Medulla oblongata (tissue), 1 donor: ENCODE results near the gene ZNF536.
"Not testable (repeated sequence)": the region's sequence is repeated elsewhere in the genome, so short reads cannot be mapped to it uniquely, and the experiment has no call there.

Experiments used
- DNase-seq: peaks from one replicate; pipeline ENCODE4 v3.0.0-alpha.2; 2015; ENCODE audit errors: extremely low spot score

Gene ZNF536

GRCh38 chr19:30341611-30342201 lies 30.5 kb upstream of the ZNF536 start:
- no peak for DNase-seq

GRCh38 chr19:30342901-30343300 lies 29.3 kb upstream of the ZNF536 start:
- no peak for DNase-seq

DNA sequence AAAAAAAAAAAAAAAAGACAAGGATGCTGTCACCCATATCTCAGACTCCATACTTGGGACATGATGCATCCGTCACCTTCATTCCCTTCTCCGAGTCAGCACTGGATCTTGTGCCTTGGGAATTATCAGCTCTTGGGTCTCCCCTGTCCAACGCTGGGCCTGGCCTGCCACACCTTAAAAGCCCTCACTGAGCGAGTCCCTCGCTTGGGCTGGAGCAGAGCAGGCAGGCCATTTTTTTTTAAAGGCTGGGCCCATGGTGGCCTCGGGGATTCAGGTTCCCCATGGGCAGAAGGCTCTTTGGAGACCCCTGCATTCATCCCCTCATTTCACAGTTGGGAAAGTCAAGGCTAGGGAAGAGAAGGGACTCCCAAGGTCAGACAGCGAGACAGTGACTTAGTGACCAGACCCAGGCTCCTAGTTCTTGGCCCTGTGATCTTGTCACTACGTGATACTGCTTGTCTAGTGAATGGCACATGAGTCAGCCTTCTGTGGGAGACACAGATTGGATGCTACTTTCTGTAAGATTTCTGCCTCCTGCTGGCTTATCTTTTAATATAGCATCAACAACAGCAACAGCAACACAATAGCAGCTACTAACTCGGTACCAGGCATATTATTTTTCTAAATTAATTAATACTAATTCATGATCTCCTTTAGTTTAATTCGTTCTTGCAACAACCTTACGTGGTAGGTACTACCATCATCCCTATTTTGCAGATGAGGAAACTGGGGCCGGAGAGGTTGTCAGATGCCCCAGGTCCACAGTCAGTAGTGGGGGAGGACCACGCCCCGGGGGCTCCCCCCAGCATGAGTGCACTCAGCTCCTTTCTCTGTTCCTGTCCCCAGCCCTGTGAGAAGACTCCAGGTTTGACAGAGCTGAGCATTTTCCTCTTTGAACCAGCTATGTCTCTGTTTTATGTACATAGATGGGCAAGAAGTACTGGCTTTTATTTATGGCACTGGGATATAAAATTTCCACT lies 27.4 kb upstream of the ZNF536 start:
- peak; percentile 75 for DNase-seq

DNA sequence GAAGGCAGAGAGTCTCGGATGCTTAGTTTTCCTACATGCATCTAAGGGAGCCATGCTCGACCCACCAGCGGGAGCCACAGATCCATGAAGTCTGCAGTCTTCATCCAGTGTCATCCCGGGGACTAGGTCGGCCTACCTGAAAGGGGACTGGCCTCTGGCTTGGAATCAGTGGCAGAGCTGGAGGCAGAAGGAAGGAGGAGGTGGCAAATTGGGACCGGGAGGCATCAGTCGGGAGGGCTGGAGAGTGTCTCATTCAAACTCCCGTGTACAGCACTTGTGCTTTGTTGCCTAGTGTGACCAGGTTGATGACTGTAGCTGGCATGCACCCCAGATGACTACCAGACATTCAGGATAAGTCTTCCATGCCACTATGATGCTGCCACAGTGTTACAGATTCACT lies 26.5 kb upstream of the ZNF536 start:
- no peak for DNase-seq

DNA sequence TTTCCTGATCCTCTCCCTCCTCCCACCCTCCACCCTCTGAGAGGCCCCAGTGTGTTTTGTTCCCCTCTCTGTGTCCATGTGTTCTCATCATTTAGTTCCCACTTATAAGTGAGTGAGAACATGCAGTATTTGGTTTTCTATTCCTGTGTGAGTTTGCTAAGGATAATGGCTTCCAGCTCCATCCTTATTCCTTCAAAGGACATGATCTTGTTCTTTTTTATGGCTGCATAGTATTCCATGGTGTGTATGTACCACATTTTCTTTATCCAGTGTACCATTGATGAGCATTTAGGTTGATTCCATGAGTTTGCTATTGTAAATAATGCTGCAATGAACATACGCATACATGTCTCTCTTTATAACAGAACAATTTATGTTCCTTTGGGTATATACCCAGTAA lies 25.7 kb upstream of the ZNF536 start:
- not testable (repeated sequence) for DNase-seq

DNA sequence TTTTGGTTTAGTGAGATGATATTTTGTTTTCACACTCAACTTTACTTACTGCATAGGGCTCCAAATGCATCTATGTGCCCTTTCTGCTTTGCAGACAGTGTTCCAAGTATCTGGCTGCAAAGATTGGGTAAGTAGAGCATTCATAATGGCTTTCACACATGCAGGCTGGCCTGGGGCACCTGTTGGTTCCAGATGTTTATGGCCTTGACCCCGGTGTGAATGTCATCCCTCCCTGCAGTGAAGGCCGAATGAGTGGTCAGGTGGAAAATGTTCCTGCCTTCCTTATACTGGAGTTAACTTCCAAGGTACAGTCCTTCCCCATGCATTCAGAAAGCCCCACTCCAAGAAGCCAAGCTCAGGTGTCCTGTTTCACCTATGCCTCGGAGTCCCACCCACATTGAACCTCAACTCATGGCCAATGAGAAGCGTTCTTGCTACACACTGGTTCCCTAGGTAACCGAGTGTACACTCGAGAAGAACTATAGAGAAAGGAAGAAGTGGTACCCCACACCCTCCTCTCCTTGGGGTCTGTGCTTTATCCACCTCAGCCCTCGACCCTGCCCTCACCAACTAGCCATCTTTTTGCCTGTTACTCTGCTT lies 23.0 kb upstream of the ZNF536 start:
- no peak for DNase-seq

- DNase-seq: no peak
Observed at GRCh38 chr19:30350692-30351663, 21.2 kb upstream of the ZNF536 start.

GRCh38 chr19:30351774-30352173 lies 20.4 kb upstream of the ZNF536 start:
- no peak for DNase-seq

GRCh38 chr19:30353394-30353945 lies 18.7 kb upstream of the ZNF536 start:
- no peak for DNase-seq

GRCh38 chr19:30355586-30355985 lies 16.6 kb upstream of the ZNF536 start:
- DNase-seq: no peak

GRCh38 chr19:30356951-30357579 lies 15.1 kb upstream of the ZNF536 start:
- DNase-seq: no peak

- DNase-seq: no peak
Observed at GRCh38 chr19:30357580-30357954, 14.6 kb upstream of the ZNF536 start.

DNA sequence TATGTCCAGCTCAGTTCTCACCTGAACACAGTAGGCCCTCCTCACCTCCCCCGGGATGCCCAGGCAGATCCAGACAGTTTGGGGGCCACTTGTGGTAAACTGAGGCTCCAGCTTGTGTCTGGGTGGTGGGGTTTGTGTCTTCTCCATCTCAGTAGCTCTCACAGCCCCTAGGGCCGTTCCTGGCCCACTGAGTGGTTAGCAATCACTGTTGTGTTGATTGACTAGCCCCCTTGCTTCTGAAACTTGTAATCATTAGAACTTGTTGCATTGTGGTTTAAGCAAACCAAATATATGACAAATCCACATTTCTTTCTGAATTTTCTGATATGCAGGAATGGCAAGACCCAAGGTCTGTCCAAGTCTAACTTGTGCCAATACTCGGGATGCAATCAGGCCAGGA lies 13.9 kb upstream of the ZNF536 start:
- no peak for DNase-seq

DNA sequence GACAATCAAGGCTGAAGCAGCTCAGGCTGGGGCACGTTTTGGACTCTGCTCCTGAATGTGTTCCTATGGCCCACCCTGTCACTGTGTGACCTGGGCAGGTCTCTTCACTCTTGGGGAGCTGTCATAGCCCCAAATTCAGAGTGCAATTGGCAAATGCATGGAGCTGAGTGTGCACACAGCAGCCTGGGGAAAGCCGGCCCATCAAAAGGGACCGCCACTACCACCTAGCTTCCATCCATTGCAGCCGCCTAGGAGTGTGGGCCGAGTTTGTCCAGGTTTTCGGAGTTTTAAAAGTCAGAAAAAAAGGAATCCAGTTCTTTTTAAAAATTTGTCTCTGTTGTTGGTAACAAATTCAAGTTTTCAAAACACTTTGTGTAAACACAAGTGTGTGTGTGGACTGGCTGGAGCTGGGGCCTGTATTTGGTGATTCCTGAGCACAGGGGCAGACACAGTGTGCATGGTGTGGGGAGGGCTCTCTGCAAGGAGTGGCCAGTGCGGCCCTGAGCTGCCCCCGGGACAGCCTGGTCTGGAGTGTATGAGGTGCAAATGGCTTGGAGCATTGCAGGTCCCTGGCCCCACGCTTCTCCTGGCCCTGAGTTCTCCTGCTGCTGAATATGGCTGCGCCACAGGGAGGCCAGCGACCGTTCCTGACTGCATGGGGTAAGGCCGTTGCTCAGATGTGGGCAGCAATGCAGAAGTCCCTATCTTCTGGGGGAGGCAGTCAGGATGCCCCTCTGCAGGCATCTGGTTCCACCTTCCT lies 13.2 kb upstream of the ZNF536 start:
- no peak for DNase-seq

- DNase-seq: no peak
Observed at GRCh38 chr19:30359936-30360335, 12.2 kb upstream of the ZNF536 start.

DNA sequence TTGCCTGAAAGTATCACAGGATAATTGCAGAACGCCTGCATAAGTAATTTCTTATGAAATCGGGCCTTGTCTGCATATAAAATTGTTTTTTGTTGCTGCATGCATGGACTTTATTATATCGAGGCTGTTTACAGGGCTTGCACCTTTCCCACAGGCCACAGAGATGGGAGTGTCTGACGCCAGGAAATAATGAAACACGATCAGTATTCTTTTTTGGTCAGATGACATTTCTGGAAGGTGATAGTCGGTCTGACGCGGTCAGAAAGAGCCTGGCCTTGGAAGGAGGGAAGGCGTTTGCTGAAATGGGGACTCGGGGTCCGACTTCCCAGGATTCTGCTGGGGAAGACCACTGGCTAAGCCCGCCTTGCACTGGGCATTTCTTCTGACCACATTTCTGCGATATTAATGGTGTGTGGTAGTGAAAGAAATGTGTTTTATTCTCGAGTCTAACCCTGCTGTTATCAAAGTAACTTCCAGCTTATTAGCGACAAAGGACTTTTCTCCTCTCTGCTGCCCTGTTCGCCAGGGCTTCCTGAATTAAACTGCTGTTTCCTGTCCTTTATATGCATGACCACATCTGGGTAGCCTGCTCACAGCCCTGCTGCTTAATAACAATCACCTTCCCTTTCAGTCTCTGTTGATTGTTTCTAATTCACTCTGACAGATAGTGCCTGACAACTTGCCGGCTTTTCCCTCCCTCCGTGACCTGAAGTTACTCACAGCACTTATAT lies 11.6 kb upstream of the ZNF536 start:
- DNase-seq: peak; percentile 57

DNA sequence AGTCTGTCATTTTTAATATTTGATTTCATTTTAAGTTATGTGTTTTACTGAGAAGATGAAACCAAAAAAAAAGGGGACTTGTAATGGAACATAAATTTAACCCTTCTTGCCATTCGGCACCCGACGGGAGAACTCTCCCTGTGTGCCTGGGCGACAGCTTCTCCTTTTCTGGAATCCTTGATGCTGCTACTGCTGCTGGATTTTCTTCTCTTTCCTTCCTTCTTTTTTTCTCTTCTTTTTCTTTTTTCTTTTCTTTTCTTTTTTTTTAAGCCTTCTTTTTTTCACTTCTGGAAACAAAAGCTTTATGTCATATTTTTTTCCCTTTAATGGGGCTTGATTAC lies 11.1 kb upstream of the ZNF536 start:
- DNase-seq: no peak

- DNase-seq: peak; percentile 66
Observed at GRCh38 chr19:30361721-30362120, 10.5 kb upstream of the ZNF536 start.

DNA sequence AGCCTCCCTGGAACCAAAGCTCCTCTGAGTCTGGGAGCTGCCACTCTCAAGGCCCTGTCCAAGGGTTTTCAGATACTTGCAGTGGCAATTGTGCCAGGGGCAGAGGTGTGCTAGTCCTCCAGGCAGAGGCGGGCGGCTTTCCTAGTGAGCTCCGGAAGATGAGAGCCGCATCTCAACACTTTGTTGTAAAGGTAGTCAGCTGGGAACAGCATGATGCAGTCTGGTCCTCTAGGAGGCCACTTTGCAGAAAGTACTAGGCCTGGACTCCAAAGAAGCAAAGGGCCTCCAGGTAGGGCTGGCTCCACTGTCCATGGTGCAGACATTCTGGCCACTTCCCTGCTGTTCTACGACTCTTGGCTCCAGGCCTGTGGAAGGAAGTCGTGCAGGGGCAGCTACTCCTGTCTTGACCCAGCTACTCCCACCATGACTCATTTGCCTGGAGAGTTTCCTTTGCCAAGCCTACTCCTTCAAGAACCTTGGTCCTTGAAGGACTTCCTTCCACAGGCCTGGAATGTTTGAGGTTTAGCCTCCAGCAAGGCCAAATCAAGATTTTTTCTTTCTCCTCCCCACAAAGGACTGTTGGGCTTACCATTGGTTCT lies 9.9 kb upstream of the ZNF536 start:
- no peak for DNase-seq
